Karpas-422 (cell line): ENCODE data around the gene MTA3. TPM values are rescaled to one million over a fixed set of nuclear protein-coding genes. Genes with fewer than 3 reads are reported as not detected.
"Not testable (repeated sequence)": the region's sequence is repeated elsewhere in the genome, so short reads cannot be mapped to it uniquely, and the experiment has no call there.

ENCODE experiments used
- DNase-seq: peaks from one replicate; pipeline ENCODE4 v3.0.0-alpha.2; 2015
- H2AFZ ChIP-seq: fragments of 200-600 bp; sonication (generic); 2 replicates; pipeline ENCODE4 v1.6.1; 2014; ENCODE audit warnings: antibody characterized with exemption, low read length, mixed read lengths
- H3K27ac ChIP-seq: fragments of 200-600 bp; sonication (generic); 2 replicates; pipeline ENCODE4 v1.5.1; 2014; ENCODE audit warnings: mild to moderate bottlenecking, low read length, moderate library complexity
- H3K27me3 ChIP-seq: fragments of 200-600 bp; sonication (generic); 2 replicates; pipeline ENCODE4 v1.6.1; 2014; ENCODE audit warnings: low read length, mixed read lengths
- H3K36me3 ChIP-seq: fragments of 200-600 bp; sonication (generic); 2 replicates; pipeline ENCODE4 v1.6.1; 2014; ENCODE audit warnings: low read length, mixed read lengths; ENCODE audit not compliant: insufficient read depth
- H3K4me1 ChIP-seq: fragments of 200-600 bp; sonication (generic); 2 replicates; pipeline ENCODE4 v1.6.1; 2014; ENCODE audit warnings: mild to moderate bottlenecking, low read length, mixed read lengths
- H3K4me2 ChIP-seq: fragments of 200-600 bp; sonication (generic); 2 replicates; pipeline ENCODE4 v1.6.1; 2014; ENCODE audit warnings: low read length, low read depth, mild to moderate bottlenecking; ENCODE audit not compliant: poor library complexity, severe bottlenecking
- H3K4me3 ChIP-seq: fragments of 200-600 bp; sonication (generic); 2 replicates; pipeline ENCODE4 v1.5.1; 2014; ENCODE audit warnings: mild to moderate bottlenecking, antibody characterized with exemption, low read length, mixed read lengths
- H3K79me2 ChIP-seq: fragments of 200-600 bp; sonication (generic); 2 replicates; pipeline ENCODE4 v1.6.1; 2014; ENCODE audit warnings: mild to moderate bottlenecking, low read length, mixed read lengths
- H3K9ac ChIP-seq: fragments of 200-600 bp; sonication (generic); 2 replicates; pipeline ENCODE4 v1.6.0; 2014; ENCODE audit warnings: low read length
- H3K9me2 ChIP-seq: fragments of 200-600 bp; sonication (generic), shearing (Covaris generic); replicated peaks from 2 replicates; pipeline ENCODE4 v1.6.0; 2014; ENCODE audit warnings: mild to moderate bottlenecking, low read length, moderate library complexity; ENCODE audit not compliant: insufficient read depth
- H3K9me3 ChIP-seq: fragments of 300-700, 200-600 bp; sonication (generic); 2 replicates; pipeline ENCODE4 v1.6.1; 2014; ENCODE audit warnings: low read length, mixed read lengths
- H4K20me1 ChIP-seq: fragments of 200-600 bp; sonication (generic); 2 replicates; pipeline ENCODE4 v1.6.1; 2014; ENCODE audit warnings: mild to moderate bottlenecking, antibody characterized with exemption, low read length, low read depth; ENCODE audit not compliant: insufficient read depth
- total RNA-seq: library from RNA; depleted of rRNA; stranded (reverse); fragments of >200 nt; shearing (Covaris generic); gene quantifications from 2 replicates; pipeline ENCODE4 v1.2.3, GENCODE V29; 2014; ENCODE audit warnings: low replicate concordance

The MTA3 gene
- total RNA-seq, 1 experiment from 2014 or later: 149 TPM

GRCh38 chr2:42622943-42623676 lies 54.7 kb downstream of the MTA3 start:
- DNase-seq: no peak
- Histone ChIP-seq H3K9ac (no peak overlapping the region), H3K4me3 (no peak overlapping the region), H4K20me1 (no peaks in the 10 kb centered on the region; the same call in 1 of the 2 replicates), H3K9me2 (no peaks in the 10 kb centered on the region), H3K4me2 (no peak overlapping the region), H3K9me3 (no peaks in the 10 kb centered on the region), H2AFZ (no peak overlapping the region), H3K27ac (no peak overlapping the region), H3K36me3 (peaks cover 40% of the 10 kb centered on the region), H3K4me1 (no peaks in the 10 kb centered on the region), H3K27me3 (no peaks in the 10 kb centered on the region), H3K79me2 (peaks cover 73% of the 10 kb centered on the region)

- Histone ChIP-seq H3K4me3 (no peak overlapping the region), H2AFZ (no peak overlapping the region), H3K9me2 (no peaks in the 10 kb centered on the region), H3K9ac (no peak overlapping the region), H3K4me1 (no peaks in the 10 kb centered on the region), H3K27me3 (no peaks in the 10 kb centered on the region), H4K20me1 (peaks cover 8% of the 10 kb centered on the region; the same call in 1 of the 2 replicates), H3K4me2 (no peak overlapping the region), H3K36me3 (peaks cover 36% of the 10 kb centered on the region), H3K27ac (no peak overlapping the region), H3K79me2 (peaks cover 73% of the 10 kb centered on the region), H3K9me3 (no peaks in the 10 kb centered on the region)
- no peak for DNase-seq
Observed at GRCh38 chr2:42624047-42624446, 55.6 kb downstream of the MTA3 start.

GRCh38 chr2:42628024-42628423 lies 59.6 kb downstream of the MTA3 start:
- not testable (repeated sequence) for H4K20me1 ChIP-seq, H3K4me2 ChIP-seq, H3K4me1 ChIP-seq, H3K4me3 ChIP-seq, H3K9me3 ChIP-seq, H3K27ac ChIP-seq, H3K9ac ChIP-seq, H3K9me2 ChIP-seq, DNase-seq, H3K27me3 ChIP-seq, H2AFZ ChIP-seq
- Histone ChIP-seq H3K79me2 (peaks cover 87% of the 10 kb centered on the region), H3K36me3 (peaks cover 23% of the 10 kb centered on the region; the same call in 1 of the 2 replicates)

GRCh38 chr2:42636934-42637333 lies 68.5 kb downstream of the MTA3 start:
- no peaks in the 10 kb centered on the region; the same call in 1 of the 2 replicates for H4K20me1 ChIP-seq
- H3K4me1 ChIP-seq: peaks cover 40% of the 10 kb centered on the region
- H3K36me3 ChIP-seq: peaks cover 34% of the 10 kb centered on the region; the same call in 1 of the 2 replicates
- H3K9me3 ChIP-seq: no peaks in the 10 kb centered on the region
- no peak overlapping the region for H3K4me2 ChIP-seq
- no peak overlapping the region for H3K9ac ChIP-seq
- H3K79me2 ChIP-seq: peaks cover 92% of the 10 kb centered on the region
- no peak overlapping the region for H2AFZ ChIP-seq
- H3K9me2 ChIP-seq: no peaks in the 10 kb centered on the region
- DNase-seq: no peak
- H3K27ac ChIP-seq: no peak overlapping the region
- no peaks in the 10 kb centered on the region for H3K27me3 ChIP-seq
- no peak overlapping the region for H3K4me3 ChIP-seq

GRCh38 chr2:42638080-42638784 lies 69.8 kb downstream of the MTA3 start:
- Histone ChIP-seq H2AFZ (no peak overlapping the region), H3K4me1 (peaks cover 37% of the 10 kb centered on the region), H3K36me3 (peaks cover 36% of the 10 kb centered on the region; the same call in 1 of the 2 replicates), H3K79me2 (peaks cover 89% of the 10 kb centered on the region), H3K4me3 (no peak overlapping the region), H4K20me1 (no peaks in the 10 kb centered on the region; the same call in 1 of the 2 replicates), H3K27me3 (no peaks in the 10 kb centered on the region), H3K9me2 (no peaks in the 10 kb centered on the region), H3K9me3 (no peaks in the 10 kb centered on the region), H3K9ac (no peak overlapping the region), H3K4me2 (no peak overlapping the region), H3K27ac (no peak overlapping the region)
- DNase-seq: no peak

GRCh38 chr2:42639340-42640077 lies 71.1 kb downstream of the MTA3 start:
- Histone ChIP-seq H3K9me2 (no peaks in the 10 kb centered on the region), H3K27ac (peak overlapping the region; percentile 41), H3K4me1 (peaks cover 32% of the 10 kb centered on the region), H3K27me3 (no peaks in the 10 kb centered on the region), H3K36me3 (peaks cover 48% of the 10 kb centered on the region; the same call in 1 of the 2 replicates), H3K9ac (no peak overlapping the region), H2AFZ (no peak overlapping the region), H3K4me3 (no peak overlapping the region), H4K20me1 (no peaks in the 10 kb centered on the region; the same call in 1 of the 2 replicates), H3K9me3 (no peaks in the 10 kb centered on the region), H3K79me2 (peaks cover 91% of the 10 kb centered on the region), H3K4me2 (no peak overlapping the region)
- DNase-seq: no peak

GRCh38 chr2:42640261-42640660 lies 71.8 kb downstream of the MTA3 start:
- Histone ChIP-seq H3K4me1 (peaks cover 29% of the 10 kb centered on the region), H3K27ac (no peak overlapping the region), H3K9me2 (no peaks in the 10 kb centered on the region), H3K79me2 (peaks cover 90% of the 10 kb centered on the region), H2AFZ (no peak overlapping the region), H3K36me3 (peaks cover 48% of the 10 kb centered on the region), H3K27me3 (no peaks in the 10 kb centered on the region), H3K9me3 (no peaks in the 10 kb centered on the region), H3K4me3 (no peak overlapping the region), H3K4me2 (no peak overlapping the region), H3K9ac (no peak overlapping the region), H4K20me1 (no peaks in the 10 kb centered on the region; the same call in 1 of the 2 replicates)
- DNase-seq: no peak

GRCh38 chr2:42642371-42642770 lies 73.9 kb downstream of the MTA3 start:
- H2AFZ ChIP-seq, DNase-seq, H3K27ac ChIP-seq, H3K9me3 ChIP-seq, H3K4me3 ChIP-seq, H3K27me3 ChIP-seq, H3K9ac ChIP-seq, H3K4me2 ChIP-seq, H4K20me1 ChIP-seq, H3K9me2 ChIP-seq: not testable (repeated sequence)
- Histone ChIP-seq H3K4me1 (peaks cover 24% of the 10 kb centered on the region), H3K36me3 (peaks cover 60% of the 10 kb centered on the region), H3K79me2 (peaks cover 85% of the 10 kb centered on the region)
